NCI-H128 (cell line): ENCODE data around the gene NTN1.

ENCODE experiments used
- DNase-seq: peaks from one replicate; lab custom pipeline; 2025; ENCODE audit not compliant: unreplicated experiment; lab: John Stamatoyannopoulos, UW

Gene NTN1

DNA sequence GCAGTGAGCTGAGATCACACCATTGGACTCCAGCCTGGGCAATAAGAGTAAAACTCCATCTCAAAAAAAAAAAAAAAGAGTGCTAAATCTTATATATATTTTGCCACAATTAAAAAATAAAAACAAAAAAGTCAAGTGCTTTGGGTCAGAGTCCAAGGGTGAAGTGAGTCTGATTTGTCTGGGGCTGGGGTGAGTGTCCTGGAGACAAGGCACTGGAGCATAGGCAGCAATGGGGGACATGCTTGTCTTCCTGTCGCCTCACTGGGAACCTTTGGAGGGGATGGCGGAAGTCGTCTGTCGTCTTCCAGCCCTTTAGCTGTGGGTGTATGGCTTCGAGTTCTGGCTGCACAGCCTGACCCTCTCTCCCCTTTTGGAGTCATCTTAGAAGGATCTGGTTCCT, 167.1 kb downstream of the NTN1 start:
- DNase-seq = no peak

DNA sequence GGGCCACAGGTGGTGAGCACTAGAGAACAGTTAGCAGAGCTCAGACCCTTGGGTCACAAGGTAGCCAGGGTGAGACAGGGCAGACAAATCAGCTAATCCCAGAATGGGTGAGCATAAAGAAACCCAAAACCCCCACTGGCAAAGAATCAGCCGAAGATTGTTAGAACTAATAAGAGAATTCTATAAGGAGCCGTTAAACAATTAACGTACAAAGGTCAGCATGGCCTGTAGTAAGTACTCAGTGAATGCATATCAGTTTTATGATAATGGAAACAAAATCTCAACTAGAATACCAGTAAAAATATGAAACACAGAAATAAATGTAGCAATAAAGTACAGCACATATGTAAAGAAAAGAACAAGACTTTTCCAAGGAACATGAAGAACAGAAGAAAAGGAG, 168.6 kb downstream of the NTN1 start:
- DNase-seq = no peak

DNA sequence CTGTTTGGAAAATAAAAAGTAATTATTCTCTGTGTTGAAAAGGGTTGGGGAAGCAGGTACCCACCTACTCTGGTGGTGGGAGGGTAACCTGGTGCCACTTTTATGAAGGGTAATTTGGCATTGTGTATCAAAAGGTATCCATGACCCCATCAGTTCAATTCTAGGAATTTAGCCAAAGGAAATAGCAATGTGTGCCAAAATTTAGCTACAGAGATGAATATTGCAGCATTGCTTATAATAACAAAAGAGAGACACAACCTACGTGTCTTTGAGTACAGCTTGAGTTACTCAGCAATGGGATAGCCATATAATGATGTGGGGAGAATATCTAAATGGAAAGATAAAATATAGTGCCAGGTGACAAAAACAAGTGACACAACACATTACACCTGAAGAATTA, 170.7 kb downstream of the NTN1 start:
- no peak for DNase-seq

DNA sequence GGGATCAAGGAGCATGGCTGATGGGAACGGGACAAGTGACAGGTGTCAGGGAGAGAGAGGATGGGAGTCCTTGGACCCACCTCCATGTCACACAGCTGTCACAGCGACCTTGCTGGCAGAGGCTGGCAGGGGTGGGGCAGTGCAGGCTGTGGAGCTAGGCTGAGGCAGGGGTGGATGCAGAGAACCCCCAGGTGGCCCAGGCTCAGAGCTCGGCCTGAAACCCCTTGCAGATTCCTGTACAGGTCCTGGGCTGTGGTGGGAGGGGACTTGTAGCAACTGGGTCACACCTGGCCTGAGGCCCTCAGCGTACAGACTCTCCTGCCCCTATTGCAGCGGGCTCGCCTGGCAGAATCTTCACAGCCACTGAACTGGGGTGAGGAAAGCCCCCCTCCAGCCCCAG, 174.1 kb downstream of the NTN1 start:
- DNase-seq = no peak

DNA sequence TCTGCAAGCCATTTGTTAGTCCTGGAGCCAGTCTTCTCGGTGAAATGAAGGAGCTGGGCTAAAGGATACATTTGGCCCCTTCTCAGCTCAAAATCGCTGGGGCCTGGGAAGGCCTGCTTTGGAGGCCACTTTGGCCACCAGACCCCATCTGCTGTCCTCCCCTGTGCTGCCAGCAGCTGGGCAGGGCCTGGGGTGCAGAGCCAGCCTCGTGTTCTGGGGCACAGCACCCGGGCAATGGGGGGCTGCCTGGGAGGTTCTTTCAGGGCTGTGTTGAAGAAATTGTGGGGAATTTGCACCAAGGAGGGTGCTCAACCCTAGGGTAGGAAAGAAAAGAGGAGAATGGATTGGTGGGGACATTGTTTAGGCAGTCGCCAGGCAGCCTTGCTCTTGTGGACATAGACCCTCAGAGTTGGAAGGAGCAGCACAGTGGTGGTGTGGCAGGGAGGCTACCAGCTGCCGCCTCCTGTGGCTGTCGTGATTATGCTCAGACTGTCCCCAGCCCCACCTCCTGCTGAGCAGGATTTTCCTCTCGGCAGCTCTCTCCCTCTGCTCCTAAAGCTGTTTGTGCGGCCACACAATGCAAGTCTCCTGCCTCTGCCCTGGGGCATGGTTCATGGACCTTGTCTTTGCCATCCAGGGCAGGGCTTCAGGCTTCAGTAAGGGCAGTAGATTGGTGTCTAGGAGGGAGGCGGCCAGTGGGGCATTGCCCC, 174.8 kb downstream of the NTN1 start:
- DNase-seq = no peak

DNA sequence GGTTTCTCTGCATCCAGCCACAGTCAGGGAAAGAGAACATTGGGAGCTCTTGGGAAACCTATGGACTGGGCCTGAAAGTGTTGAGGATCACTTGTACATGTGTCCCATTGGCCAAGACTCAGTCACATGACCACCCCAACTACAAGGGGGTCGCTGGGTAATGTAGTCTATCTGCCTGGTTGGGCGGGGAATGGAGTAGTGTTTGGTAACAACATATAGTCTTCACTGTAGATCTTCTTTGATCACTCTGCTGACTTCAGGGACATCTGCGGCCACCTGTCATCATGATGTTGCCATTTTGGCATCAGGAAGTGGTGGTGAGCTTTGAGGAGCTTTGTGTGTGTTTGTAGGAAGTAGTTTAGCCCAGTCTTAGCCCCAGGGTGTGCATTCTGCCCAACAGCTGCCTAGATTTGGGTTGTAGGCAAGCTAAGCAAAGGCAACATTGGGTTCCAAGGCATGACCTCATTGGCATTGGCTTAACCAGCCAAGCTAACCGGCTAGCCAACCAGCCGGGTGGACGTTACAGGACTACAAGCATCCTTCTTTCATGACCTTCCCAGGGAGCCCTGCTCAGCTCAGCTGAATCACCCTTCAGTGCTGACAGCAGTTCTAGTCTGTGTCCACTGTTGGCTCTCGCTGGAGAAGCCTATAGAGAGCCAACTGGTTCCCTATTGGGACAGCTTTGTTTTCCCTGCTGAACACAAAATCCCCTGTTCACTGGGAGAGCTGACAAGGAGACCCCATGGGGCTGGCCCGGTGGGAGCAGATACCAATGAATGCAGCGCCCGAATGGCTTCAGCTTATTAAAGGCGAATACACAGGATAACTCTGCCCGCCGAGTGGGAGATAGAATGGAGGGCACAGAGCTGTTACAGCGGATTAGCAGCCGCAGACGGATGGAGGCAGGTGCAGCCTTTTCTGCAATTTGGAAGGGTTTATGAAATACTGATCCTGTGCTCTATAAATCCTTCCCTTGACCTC, 178.6 kb downstream of the NTN1 start:
- DNase-seq = no peak

DNA sequence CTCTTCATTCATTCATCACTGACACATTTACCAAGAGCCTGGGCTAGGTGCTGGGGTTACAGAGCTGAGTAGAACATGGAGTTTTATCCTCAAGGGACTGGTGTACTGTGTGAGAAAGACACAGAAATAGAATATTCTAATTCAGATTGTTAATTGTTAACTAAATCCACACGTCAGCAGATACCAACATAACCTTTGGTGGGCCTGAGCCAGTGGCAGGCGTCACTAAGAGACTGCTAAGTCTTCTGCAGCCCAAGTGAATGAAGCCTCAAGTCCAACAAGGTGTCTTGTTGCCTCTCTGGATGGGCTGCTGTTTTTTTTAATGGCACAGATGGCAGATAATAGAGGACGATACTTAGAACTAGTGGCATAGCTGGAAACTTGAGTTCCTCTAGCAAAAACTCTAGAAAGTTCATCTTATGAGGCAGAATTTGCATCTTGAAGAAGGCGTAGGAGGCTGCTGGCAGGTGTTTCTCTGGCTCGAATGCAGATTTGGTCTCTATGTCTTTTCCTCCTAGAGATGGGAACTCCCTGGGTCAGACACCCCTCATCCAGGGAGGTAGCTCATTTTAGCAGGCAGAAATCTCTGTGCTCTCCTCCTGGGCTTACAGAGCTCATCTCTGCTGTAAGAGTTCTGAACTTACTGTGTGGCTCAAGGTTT, 179.5 kb downstream of the NTN1 start:
- DNase-seq = no peak

DNA sequence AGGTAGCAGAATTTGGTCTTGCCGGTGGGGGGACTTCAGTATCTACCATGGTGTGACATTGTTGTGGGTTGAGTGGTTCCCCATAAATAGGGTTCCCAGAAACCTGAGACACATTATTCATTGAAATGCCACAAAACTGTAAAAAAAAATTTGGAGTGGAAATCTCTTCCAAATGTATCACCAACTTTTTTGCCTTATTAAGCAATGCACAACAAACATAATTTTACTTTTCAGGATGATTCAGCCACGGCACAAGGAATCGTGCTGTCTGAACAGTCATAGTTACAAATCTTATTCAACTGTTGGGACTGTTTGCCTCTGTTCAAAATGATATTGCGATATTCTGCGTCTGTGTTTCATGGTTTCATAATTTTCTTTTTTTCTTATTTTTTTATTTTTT, 181.2 kb downstream of the NTN1 start:
- no peak for DNase-seq

DNA sequence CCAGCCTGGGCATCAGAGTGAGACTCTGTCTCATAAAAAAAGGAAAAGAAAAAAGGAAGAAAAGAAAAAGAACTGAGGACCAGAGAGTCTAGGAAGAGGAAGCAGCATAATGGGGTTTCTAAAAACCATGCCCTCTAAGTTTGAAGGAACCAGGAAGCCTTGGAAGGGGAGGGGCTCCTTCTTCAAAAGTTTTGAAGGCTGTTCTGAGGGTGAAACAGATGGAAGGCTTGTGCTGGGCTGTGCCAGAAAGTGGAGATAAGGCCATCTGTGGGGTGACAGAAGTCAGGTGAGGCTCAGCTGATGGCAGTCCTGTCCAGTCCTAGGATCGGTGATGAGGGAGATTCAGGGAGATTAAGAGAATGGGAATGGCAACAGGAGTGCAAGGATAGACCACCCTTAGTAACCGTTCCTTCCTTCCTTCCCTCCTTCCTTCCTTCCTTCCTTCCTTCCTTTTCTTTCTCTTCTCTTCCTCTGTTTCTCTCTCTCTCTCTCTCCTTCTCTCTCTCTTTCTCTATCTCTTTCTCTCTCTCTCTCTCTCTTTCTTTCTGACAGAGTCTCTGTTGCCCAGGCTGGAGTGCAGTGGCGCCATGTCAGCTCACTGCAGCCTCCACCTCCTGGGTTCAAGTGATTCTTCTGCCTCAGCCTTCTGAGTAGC, 182.6 kb downstream of the NTN1 start:
- no peak for DNase-seq

DNA sequence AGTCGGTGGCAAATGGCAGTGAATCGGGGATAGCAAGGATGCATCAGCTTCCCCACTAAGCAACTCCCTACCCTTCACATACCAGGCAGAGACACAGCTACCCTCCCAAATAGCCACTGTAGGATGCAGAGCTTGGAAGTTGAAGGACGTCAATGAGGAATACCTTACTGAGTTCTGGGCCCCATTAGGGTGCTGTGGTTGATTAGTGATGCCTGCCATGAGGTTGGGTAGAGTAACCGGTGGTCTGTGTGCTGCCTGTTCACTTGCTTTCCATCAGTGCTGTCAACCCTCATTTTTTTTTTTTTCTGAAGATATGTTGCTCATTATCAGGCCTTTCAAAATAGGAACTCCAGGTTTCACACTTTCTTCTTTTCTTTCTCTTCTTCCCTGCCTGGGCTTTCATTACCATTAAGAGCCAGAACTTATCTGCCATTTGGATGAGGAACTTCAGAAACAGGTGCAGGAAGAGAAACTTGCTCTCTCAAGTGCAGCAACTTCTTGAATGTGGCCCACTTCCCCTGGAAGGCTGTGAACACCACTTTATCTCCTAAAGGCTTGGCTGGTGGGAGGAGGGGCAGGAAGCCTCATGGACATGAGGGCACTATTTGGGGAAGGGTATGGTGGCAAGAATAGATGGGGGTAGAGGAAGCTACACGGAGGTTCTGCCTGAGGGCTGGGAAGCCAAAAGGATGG, 183.5 kb downstream of the NTN1 start:
- no peak for DNase-seq

DNA sequence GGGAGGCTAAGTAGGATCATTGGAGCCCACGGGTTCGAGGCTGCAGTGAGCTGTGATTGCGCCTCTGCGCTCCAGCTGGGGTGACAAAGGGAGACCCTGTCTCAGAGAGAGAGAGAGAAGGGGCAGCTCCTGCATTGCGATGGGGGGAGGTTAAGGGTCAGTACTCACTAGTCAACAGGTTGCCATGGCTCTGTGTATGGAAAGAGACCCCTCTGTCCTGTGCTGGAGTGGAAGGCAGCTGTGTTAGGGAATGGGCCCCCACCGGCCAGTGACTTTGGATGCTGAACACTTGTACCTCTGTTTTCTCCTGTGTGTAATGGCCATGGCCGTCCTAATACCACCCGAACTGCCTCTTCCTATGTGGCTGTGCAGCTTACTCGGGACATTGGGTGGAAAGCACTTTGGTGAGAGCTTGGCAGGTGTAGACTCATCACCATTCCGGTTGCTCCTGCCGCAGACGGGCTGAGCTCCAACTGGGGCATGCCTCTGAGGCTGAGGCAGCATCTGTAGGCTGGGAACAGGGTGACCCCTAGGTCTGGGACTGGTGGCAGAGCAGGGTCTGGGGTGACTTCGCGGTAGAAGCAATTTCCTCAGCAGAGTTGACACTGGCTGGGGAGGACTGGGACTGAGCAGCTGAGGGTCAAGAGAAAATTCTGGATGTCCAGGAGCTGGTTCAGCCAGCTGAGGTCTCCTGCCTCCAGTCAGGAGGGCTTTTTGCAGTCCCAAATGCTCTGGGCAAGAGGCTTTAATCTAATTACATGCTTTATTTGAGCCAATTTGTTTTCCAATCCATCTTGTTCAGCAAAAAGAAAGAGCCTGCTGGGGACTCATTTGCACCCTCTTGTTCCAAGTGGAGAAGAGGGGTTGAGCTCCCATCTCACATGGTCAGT, 184.5 kb downstream of the NTN1 start:
- DNase-seq = no peak

DNA sequence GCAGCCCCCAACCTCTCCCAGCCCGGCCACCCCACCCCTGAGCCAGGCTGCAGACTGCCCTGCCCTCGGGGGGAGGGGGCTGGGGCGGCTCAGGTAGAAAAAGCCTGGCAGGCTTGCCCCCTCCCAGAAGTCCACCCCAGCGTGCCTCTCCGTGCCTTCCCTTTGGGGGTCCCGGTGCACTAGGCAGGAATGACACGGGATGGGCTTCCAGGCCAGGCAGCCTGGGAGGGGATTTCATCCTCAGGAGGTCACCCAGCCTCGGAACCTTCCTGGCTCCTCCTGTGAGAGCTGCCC, 185.0 kb downstream of the NTN1 start:
- no peak for DNase-seq

DNA sequence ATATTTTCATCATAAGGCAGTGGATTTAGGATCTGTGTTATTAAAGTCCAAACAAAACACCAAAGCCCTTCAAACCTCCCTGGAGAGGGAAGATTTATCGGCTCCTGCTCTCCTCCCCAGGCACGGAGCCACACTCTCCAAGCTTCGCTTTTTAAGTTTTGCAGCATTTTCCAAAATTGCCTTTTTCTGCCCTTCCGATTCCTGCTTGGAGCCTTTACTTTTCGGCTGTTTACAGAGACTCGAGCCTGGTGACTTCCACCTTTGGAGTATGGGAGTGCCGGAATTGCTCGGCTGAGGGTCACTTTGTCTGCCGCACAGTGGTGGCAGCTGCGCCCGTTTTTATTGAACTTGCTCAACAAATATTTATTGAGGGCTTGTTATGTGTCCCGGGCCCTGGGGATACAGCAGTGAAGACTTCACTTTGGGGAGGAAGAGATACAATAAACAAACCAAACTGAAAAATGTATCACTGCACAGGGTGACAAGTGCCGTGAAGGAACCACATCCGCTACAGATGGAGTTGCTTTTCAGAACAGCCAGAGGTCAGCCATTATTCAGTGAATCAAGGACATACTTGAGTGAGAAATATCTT, 185.5 kb downstream of the NTN1 start:
- no peak for DNase-seq

DNA sequence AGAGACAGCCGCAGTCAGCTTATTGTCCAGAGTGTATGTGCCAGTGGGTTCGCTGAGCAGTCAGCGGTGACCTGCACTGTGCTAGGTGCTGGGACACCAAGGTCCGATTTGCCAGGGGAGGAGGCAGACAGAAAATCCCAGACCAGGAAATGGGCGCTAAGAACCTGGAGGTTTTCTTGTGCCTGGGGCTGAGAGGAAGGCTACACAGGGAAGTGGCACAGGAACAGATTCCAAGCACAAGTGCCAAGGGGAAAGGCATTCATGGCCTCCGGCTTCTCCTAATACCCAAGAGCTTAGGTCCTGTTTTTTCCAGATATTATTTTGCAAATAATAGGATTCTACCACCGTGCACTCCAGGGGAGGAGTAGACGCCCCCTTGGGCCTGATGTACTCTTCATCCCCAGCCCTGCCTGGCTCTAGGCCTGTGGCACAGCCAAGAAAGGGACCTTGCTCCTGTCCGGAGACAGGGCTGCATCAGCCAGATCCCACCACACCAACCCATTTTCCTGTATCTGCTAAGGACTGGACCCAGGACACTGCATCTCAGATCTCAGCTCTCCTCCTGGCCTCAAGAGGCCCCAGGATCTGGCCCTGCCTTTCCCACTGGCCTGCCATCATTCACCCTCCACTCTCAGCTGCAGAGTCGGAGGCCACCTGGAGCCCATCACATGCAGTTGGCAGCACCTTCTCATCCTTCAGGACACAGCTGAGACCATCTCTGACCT, 187.2 kb downstream of the NTN1 start:
- no peak for DNase-seq

DNA sequence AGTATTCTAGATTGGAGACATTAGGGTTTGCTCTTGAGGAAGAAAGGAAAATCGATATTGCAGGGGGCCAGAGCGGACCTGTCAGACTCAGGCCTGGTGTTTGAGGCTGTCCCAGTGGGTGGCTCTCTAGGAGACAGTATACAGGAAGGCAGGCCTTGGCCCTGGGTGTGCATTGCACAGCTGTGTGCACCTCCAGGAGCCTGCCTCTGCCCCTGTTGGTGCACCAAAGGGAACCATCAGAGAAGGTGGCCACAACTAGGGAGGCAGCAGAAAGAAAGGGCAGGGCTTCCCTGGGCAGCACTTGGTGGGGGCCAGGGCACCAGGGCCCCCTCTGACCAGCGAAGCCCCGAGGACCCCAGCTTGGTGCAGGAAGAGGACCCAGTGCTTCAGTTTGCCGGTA, 188.0 kb downstream of the NTN1 start:
- no peak for DNase-seq

DNA sequence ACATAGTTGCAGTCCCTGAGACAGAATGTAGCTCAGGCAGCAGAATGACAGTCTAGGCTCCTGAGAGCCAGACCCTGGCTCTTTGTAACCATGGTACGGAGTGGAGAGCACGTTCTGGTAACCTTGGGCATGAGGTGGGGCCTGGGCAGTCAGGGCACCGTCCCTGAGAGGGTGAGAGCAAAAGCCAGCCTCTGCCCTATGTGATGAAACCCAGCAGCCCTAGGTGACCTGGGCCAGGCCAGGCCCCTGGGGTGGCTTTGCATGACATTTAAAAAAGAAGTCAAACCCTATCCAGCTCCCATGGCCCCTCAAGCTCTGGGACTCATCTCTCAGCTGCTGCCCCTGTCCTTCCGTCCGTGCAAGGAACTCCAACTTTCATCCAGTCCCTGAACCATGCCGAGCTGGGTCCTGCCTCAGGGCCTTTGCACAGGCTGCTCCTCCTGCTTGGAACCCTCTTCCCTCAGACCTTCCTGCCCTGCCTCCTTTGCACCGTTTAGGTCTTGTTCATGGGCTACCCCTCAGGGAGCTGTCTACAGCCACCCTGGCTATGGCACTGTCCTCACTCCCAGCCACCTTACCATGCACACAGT, 188.6 kb downstream of the NTN1 start:
- DNase-seq = no peak

DNA sequence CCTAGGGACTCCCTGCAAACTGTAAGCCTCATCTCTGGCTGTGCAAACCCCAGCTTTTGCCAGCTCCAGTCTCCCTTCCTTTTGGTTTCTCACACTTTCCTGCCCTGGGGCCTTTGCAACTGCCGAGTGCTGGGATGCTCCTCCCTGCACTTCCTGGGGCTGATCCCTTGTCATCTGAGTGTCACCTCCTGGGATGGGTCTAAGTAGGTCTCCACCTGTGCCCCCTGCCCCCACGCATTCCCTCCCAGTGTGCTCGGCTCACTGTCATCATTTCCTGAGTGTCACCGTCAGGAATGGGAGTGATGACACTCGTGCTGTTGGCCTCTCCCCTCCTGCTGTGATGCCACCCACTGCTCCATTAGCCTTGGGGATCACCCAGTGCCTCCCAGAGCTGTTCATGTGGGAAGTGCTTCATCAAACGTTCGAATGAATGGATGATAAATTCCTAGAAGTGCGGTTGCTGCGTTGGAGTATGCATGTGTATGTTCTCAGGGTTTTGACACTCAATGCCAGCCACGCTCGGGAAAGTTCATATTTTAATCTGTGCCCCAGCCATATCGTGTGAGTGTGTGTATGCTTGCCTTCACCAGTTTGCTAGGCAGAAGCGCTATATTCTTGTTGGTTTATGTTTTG, 189.9 kb downstream of the NTN1 start:
- DNase-seq = no peak
